ENCODE measurements around the gene METTL4.

The METTL4 gene

DNA sequence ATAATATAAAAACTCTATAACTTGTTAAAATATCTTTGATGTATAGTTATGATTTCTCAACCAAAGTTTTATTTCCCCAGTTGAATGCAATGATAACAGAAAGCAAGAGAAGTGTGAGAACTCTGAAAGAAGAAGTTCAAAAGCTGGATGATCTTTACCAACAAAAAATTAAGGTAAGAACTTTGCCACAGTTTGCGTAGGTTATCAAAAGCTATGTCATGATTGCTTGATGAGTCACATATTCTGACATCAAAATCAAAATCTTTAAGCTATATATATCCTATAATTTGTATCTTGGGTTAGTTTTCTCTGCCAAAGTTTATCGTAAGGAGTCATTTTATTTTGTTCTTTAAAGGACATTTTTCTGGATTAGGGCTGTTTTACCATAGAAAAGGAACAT, 35.0 kb upstream of the METTL4 start:
- TF ChIP-seq, protein P1, sequence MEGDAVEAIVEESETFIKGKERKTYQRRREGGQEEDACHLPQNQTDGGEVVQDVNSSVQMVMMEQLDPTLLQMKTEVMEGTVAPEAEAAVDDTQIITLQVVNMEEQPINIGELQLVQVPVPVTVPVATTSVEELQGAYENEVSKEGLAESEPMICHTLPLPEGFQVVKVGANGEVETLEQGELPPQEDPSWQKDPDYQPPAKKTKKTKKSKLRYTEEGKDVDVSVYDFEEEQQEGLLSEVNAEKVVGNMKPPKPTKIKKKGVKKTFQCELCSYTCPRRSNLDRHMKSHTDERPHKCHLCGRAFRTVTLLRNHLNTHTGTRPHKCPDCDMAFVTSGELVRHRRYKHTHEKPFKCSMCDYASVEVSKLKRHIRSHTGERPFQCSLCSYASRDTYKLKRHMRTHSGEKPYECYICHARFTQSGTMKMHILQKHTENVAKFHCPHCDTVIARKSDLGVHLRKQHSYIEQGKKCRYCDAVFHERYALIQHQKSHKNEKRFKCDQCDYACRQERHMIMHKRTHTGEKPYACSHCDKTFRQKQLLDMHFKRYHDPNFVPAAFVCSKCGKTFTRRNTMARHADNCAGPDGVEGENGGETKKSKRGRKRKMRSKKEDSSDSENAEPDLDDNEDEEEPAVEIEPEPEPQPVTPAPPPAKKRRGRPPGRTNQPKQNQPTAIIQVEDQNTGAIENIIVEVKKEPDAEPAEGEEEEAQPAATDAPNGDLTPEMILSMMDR (IDR thresholded peaks at IDR 0.05; ENCODE audit: low read length, missing control alignments): no peak
- DNase-seq (ENCODE audit: low read depth): no peak
- no peak overlapping the region for H3K4me3 ChIP-seq (replicated peaks; ENCODE audit: low read depth, low read length)

DNA sequence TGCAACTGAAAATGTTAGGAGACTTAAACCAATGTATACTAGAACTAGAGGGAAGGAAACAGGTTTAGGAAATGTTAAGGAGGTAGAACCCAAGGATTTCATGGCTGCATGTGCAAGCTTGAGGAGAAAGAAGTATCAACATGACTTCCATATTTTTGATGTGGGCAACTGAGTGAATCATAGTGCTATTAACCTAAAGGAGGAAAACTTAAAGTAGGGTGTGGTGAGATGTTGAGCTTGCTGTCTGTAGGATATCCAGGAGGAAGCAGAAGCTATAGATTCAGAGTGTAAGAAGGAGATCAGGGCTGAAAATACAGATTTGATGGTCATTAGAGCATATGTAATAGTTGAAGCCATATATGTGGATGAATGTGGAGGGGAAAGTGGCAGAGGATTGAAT, 31.5 kb upstream of the METTL4 start:
- DNase-seq (ENCODE audit: low read depth): no peak
- TF ChIP-seq, protein P1 (IDR thresholded peaks at IDR 0.05; ENCODE audit: low read length, missing control alignments): no peak
- no peak overlapping the region for H3K4me3 ChIP-seq (replicated peaks; ENCODE audit: low read depth, low read length)

DNA sequence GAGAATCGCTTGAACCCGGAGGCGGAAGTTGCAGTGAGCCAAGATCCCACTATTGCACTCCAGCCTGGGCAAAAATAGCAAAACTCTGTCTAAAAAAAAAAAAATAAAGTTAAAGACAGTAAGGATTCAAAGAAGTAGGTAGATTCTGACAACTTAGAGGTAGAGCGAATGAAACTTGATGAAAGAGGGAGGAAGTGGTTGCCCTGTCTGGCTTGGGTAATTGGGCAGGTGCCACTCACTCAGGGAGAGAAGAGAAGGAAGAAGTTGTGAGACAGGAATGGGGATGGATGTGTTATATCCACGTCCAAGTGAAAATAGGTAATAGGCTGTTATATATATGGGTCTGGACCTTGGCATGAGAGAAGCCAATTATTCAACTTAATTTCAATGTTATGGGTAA, 26.3 kb upstream of the METTL4 start:
- TF ChIP-seq, protein P1 (IDR thresholded peaks at IDR 0.05; ENCODE audit: low read length, missing control alignments): no peak
- DNase-seq (ENCODE audit: low read depth): no peak
- H3K4me3 ChIP-seq (replicated peaks; ENCODE audit: low read depth, low read length): no peak overlapping the region

DNA sequence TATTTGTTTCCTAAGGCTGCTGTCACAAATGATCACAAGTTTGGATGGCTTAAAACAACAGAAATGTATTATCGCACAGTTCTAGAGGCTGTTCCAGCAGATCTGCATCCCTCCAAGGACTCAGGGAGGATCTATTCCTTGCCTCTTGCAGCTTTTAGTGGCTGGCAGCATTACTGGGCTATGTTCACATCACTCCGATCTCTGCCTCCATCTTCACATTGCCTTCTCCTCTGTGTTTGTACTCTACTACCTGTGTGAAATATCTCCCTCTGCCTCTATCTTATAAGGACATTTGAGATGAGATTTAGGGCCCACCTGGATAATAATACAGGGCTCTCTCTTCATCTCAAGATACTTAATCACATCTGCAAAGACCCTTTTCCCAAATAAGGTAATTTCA, 19.0 kb upstream of the METTL4 start:
- TF ChIP-seq, protein P1 (IDR thresholded peaks at IDR 0.05; ENCODE audit: low read length, missing control alignments): no peak
- DNase-seq (ENCODE audit: low read depth): no peak
- no peak overlapping the region for H3K4me3 ChIP-seq (replicated peaks; ENCODE audit: low read depth, low read length)

DNA sequence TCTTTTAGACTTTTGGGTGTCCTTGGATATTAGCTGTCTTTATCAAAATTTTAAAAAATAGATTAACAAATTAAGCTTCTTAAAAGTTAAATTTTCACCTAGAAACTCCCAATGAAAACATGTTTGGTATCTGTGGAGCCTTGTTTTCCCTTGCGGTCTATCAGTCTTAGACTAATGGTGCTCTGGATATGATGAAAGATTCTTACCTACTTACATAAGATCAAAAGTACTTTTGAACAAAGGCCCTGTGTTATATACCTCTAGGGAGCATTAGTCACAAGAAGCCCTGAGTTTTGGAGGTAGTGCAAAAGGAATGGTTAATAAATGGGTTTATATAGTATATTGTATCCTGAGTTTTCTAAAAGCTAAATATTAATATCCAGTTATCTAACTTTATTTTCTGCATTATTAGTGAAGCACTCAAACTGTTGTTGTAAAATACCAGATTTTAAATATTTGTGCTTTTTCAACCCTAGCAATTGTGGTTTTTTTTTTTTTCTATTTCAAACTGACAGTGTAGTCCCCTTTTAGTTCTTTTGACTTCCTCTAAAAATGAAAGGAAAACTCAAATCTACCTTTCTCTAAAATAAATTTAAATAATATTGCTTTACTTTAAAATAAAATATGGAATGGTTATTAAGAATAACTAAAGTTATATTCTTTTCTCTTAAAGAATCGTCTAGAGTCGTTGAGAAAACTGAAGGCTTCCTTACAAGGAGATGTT, 18.2 kb upstream of the METTL4 start:
- no peak overlapping the region for H3K4me3 ChIP-seq (replicated peaks; ENCODE audit: low read depth, low read length)
- no peak for DNase-seq (ENCODE audit: low read depth)
- TF ChIP-seq, protein P1 (IDR thresholded peaks at IDR 0.05; ENCODE audit: low read length, missing control alignments): no peak

DNA sequence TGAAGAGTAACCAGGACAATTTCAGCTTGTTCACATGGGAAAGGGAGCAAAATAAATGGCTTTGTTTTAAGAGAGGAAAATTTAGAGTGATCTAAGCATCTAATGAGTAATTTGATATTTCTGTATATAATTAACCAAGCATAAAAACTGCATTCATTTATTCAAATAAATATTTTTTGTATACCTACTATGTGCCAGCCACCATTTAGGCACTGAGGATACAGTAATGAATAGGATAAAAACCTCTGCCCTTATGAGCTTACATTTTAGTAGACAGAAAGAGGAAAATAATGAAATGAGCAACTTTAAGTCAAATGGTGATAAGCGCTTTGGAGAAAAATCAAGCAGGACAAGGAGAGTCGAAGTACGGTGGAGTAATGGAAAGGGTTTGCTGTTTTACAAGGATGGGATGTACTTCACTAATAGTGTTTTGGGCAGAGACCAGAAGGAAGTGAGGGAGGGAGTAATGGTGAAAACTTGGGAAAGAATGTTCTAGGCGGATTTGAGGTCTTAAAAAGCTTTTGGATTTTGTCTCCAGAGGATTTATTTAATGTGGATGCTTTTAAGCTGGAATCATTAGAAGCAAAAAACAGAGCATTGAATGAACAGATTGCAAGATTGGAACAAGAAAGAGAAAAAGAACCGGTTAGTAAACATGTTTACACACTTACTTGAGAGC, 17.5 kb upstream of the METTL4 start:
- no peak overlapping the region for H3K4me3 ChIP-seq (replicated peaks; ENCODE audit: low read depth, low read length)
- DNase-seq (ENCODE audit: low read depth): no peak
- TF ChIP-seq, protein P1 (IDR thresholded peaks at IDR 0.05; ENCODE audit: low read length, missing control alignments): no peak
